Hepatocyte (in vitro differentiated cells): ENCODE results near the gene LGI4. TPM values are rescaled to one million over a fixed set of nuclear protein-coding genes. Genes with fewer than 3 reads are reported as not detected.

Source experiments
- DNase-seq: peaks from one replicate; pipeline ENCODE4 v3.0.0-alpha.2; 2016; ENCODE audit warnings: low spot score
- H2AFZ ChIP-seq: fragments of 200-600 bp; sonication (generic); 2 replicates; pipeline ENCODE4 v1.6.0; 2016; ENCODE audit warnings: antibody characterized with exemption, mild to moderate bottlenecking
- H3K27ac ChIP-seq: fragments of 200-600 bp; sonication (generic); 2 replicates; pipeline ENCODE4 v1.5.1; 2016; ENCODE audit warnings: mild to moderate bottlenecking
- H3K27me3 ChIP-seq: fragments of 200-600 bp; sonication (generic); 2 replicates; pipeline ENCODE4 v1.6.1; 2016
- H3K36me3 ChIP-seq: fragments of 200-600 bp; sonication (generic); replicated peaks from 2 replicates; pipeline ENCODE4 v1.5.1; 2016; ENCODE audit warnings: low read depth; ENCODE audit not compliant: insufficient read depth
- H3K4me1 ChIP-seq: fragments of 200-600 bp; sonication (generic); 2 replicates; pipeline ENCODE4 v1.5.1; 2016; ENCODE audit warnings: mild to moderate bottlenecking, moderate library complexity; ENCODE audit not compliant: insufficient read depth
- H3K4me2 ChIP-seq: fragments of 200-600 bp; sonication (generic); 2 replicates; pipeline ENCODE4 v1.6.0; 2016
- H3K4me3 ChIP-seq: fragments of 200-600 bp; sonication (generic); 2 replicates; pipeline ENCODE4 v1.5.1; 2016; ENCODE audit warnings: mild to moderate bottlenecking
- H3K79me2 ChIP-seq: fragments of 200-600 bp; sonication (generic); 2 replicates; pipeline ENCODE4 v1.6.0; 2017; ENCODE audit warnings: mild to moderate bottlenecking
- H3K9me2 ChIP-seq: fragments of 200-600 bp; sonication (generic); replicated peaks from 2 replicates; pipeline ENCODE4 v1.6.0; 2017; ENCODE audit warnings: mild to moderate bottlenecking; ENCODE audit not compliant: insufficient read depth
- H3K9me3 ChIP-seq: fragments of 200-600 bp; sonication (generic); 2 replicates; pipeline ENCODE4 v1.5.1; 2016; ENCODE audit warnings: low read depth, mild to moderate bottlenecking
- H4K20me1 ChIP-seq: fragments of 200-600 bp; sonication (generic); 2 replicates; pipeline ENCODE4 v1.6.0; 2016; ENCODE audit warnings: mild to moderate bottlenecking; ENCODE audit not compliant: insufficient read depth, poor library complexity, severe bottlenecking
- CTCF ChIP-seq: fragments of 200-600 bp; sonication (generic); IDR thresholded peaks from 2 replicates; pipeline ENCODE4 v1.5.1; 2016; ENCODE audit warnings: antibody characterized with exemption, mild to moderate bottlenecking; ENCODE audit not compliant: poor library complexity
- EZH2 ChIP-seq: fragments of 200-600 bp; sonication (generic); IDR thresholded peaks from 2 replicates; pipeline ENCODE4 v1.6.1; 2016; ENCODE audit warnings: antibody characterized with exemption, mild to moderate bottlenecking, borderline replicate concordance
- EZH2phosphoT487 ChIP-seq: fragments of 200-600 bp; sonication (generic); IDR thresholded peaks from one replicate; pipeline ENCODE4 v1.6.1; 2018; ENCODE audit warnings: antibody characterized with exemption, mild to moderate bottlenecking, low read depth, moderate library complexity; ENCODE audit not compliant: unreplicated experiment, severe bottlenecking
- WGBS: methylation state at CpG from one replicate; pipeline ENCODE4 v1.1.6; 2016; ENCODE audit warnings: low lambda C conversion rate; ENCODE audit errors: missing lambda C conversion rate; 5-methylcytosine and 5-hydroxymethylcytosine counted together
- polyA plus RNA-seq: library from polyadenylated mRNA; unstranded; fragments of >200 nt; fragmentation: Nextera tagmentation; extraction: Ambion mirVana; gene quantifications from 2 replicates; pipeline ENCODE4 v1.2.1, GENCODE V29; 2016
- total RNA-seq: library from RNA; depleted of rRNA; stranded (reverse); fragments of >200 nt; gene quantifications from 2 replicates; pipeline ENCODE4 v1.2.3, GENCODE V29; 2014

Gene LGI4
- total and polyA plus RNA-seq, 2 experiments from 2014 or later: 5.2 to 6.3 TPM

- H3K79me2 ChIP-seq: no peaks in the 10 kb centered on the region
- TF ChIP-seq EZH2: no peak
- TF ChIP-seq CTCF: no peak
- no peak for TF ChIP-seq EZH2phosphoT487
- no peaks in the 10 kb centered on the region for H3K27me3 ChIP-seq
- H3K4me1 ChIP-seq: peaks cover 10% of the 10 kb centered on the region
- no peak for DNase-seq
- no peak overlapping the region for H2AFZ ChIP-seq
- no peak overlapping the region for H3K27ac ChIP-seq
- H3K4me3 ChIP-seq: no peak overlapping the region
- no peaks in the 10 kb centered on the region for H3K9me3 ChIP-seq
- no peaks in the 10 kb centered on the region for H4K20me1 ChIP-seq
- 95% methylated on average over 5 of the region's 5 CpGs for WGBS
- no peaks in the 10 kb centered on the region for H3K9me2 ChIP-seq
- H3K4me2 ChIP-seq: no peak overlapping the region
- H3K36me3 ChIP-seq: no peaks in the 10 kb centered on the region
Measured at GRCh38 chr19:35093430-35093829, 41.4 kb downstream of the LGI4 start.

GRCh38 chr19:35090506-35091214 is 44.2 kb downstream of the LGI4 start:
- Histone ChIP-seq H3K4me3 (no peak overlapping the region), H2AFZ (peak overlapping the region; percentile 69), H3K4me2 (peak overlapping the region; percentile 62), H3K36me3 (no peaks in the 10 kb centered on the region), H4K20me1 (no peaks in the 10 kb centered on the region), H3K9me3 (no peaks in the 10 kb centered on the region), H3K27ac (no peak overlapping the region), H3K4me1 (peaks cover 10% of the 10 kb centered on the region), H3K9me2 (no peaks in the 10 kb centered on the region), H3K79me2 (no peaks in the 10 kb centered on the region), H3K27me3 (no peaks in the 10 kb centered on the region)
- DNase-seq: peak; percentile 81
- TF ChIP-seq EZH2phosphoT487 (no peak), CTCF (peak; percentile 59)
- WGBS: 21% methylated on average over 35 of the region's 36 CpGs

GRCh38 chr19:35090160-35090505 is 44.7 kb downstream of the LGI4 start:
- H3K4me1 ChIP-seq: peaks cover 10% of the 10 kb centered on the region
- H3K27ac ChIP-seq: no peak overlapping the region
- H3K27me3 ChIP-seq: no peaks in the 10 kb centered on the region
- no peaks in the 10 kb centered on the region for H3K79me2 ChIP-seq
- H3K36me3 ChIP-seq: no peaks in the 10 kb centered on the region
- peak overlapping the region; percentile 62 for H3K4me2 ChIP-seq
- WGBS: 82% methylated on average over 9 of the region's 9 CpGs
- H2AFZ ChIP-seq: peak overlapping the region; percentile 69
- H3K9me3 ChIP-seq: no peaks in the 10 kb centered on the region
- H4K20me1 ChIP-seq: no peaks in the 10 kb centered on the region
- no peak for TF ChIP-seq EZH2phosphoT487
- TF ChIP-seq EZH2: no peak
- TF ChIP-seq CTCF: no peak
- no peak overlapping the region for H3K4me3 ChIP-seq
- DNase-seq: no peak
- H3K9me2 ChIP-seq: no peaks in the 10 kb centered on the region
